HG03280 (cell line): ENCODE data around the gene TIPRL.
"Not testable (repeated sequence)": the region's sequence is repeated elsewhere in the genome, so short reads cannot be mapped to it uniquely, and the experiment has no call there.

ENCODE experiments used
- ATAC-seq: cut with Tn5 transposase; IDR thresholded peaks from one replicate; pipeline ENCODE4 v1.9.1; 2021; ENCODE audit warnings: mild to moderate bottlenecking, moderate library complexity; ENCODE audit not compliant: unreplicated experiment

TIPRL gene

GRCh38 chr1:168157638-168158037, 21.1 kb upstream of the TIPRL start:
- ATAC-seq: no peak

DNA sequence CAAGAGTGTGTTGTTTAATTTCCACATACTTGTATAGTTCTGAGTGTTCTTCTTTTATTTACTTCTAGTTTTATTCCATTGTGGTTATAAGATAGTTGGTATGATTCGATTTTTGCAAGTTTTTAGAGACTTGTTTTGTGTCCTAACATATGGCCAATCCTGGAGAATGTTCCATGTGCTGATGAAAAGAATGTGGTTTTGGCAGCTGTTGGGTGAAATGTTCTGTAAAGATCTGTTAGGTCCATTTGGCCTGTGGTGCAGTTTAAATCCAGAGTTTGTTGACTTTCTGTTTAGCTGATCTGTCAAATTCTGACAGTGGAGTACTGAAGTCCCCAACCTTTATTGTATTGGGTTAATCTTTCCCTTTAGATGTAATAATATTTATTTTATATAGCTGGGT, 19.5 kb upstream of the TIPRL start:
- ATAC-seq: no peak

DNA sequence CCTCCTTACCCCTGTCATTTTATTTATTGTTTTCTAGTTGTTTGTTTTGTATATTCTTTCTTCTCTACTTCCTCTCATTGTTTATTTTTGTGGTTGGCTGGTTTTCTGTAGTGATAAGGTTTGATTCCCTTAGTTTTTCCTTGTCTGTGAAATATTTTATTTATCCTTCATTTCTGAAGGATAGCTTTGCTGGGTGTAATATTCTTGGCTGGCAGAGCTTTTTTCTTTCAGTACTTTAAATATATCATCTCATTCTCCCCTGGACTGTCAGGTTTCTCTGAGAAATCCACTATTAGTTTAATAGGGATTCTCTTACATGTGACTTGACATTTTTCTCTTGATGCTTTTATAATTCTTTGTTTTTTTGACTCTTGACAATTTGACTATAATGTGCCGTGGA, 18.8 kb upstream of the TIPRL start:
- ATAC-seq: no peak

DNA sequence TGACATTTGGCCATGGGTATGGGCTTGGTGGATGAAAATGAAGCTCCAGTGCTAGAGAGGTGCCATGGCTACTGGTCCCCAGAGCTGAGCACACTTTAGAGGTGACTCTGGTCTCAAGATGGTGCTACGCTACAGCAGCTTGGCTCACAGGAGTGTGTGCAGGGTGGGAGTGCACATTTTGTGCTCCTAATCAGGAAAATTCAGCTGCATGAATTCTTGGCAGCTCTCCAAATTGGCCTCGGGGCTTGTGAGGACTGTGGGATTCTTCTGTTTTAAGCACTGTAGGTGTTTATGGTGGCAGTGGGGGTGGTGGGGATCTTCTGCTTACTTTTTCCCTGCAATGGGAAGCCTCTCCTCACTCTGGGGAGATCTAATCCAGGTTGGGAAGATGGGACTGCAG, 17.3 kb upstream of the TIPRL start:
- no peak for ATAC-seq

DNA sequence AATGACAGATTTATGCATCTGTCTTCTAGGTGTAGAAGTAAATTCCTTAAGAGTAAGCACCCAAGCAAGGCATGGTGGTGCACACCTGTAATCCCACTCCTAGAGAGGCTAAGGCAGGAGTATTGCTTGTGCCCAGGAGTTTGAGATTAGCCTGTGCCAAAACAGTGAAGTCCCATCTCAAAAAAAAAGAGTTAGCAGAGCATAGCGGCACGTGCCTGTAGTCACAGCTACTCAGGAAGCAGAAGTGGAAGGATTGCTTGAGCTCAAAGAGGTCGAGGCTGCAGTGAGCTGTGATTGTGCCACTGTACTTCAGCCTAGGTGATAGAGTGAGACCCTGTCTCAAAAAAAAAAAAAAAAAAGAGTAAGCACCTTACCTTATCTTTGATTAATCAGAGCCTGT, 15.1 kb upstream of the TIPRL start:
- ATAC-seq: no peak

DNA sequence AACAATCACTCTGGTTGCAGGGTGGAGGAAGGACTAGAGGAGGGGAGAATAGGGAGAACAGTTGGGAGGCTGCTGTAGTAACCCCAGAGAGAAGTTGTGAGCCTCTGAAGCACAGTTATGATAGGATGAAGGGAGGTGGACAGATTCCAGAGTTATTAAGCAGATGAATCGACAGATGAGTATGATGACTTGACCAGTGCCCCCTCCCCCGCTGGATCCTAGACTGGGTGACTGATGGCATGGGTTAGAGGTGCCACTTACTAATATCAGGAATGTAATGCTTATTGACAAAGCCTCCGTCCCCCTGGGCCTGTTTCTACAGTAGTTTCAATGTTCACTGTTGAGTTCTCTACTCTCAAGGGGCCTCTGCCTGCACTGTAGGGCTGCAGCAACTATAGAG, 14.0 kb upstream of the TIPRL start:
- ATAC-seq: no peak

- ATAC-seq: no peak
Observed at GRCh38 chr1:168167806-168168205, 11.0 kb upstream of the TIPRL start.

DNA sequence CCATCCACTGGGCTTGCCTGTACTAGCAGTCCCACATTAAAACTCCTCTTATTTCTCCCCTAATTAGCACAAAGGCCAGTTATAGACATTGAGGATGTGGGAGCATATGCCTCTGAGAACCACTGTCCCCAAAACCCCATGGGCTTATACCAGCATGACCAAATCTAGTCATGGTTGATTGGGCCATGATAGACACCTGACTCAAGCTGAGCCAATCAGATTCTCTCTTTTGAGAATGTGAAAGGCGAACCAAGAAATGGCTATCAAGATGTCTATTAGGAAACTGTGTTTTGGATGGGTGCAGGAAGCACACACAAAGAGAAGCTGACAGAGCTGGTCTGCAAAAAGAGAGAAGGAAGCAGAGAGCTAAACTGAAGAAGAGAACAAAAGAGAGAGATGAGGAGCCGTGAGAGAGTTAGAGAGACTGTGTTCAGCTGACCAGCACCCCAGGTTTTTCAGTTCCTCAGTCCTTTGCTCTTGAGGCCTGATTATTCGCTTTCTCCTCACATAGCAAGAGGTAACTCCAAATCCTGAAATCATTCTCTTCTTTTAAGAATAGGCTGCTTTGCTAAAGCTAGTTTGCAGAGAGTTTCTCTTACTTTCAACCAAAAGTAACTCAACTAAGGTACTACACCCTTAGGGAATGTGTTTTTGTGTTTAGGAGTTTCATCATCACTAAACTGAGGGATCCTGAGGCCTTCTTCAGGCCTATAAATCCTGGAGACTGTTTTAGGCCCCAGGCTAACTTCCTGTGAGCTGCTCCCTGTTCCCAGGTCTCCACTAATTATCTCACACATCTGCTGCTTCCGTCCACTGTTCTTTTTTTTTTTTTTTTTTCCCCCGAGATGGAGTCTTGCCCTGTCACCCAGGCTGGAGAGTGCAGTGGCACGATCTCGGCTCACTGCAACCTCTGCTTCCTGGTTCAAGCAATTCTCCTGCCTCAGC, 7.9 kb upstream of the TIPRL start:
- no peak for ATAC-seq

GRCh38 chr1:168172250-168172915, 6.4 kb upstream of the TIPRL start:
- ATAC-seq: no peak

GRCh38 chr1:168178227-168178637, 530 bp upstream of the TIPRL start:
- ATAC-seq: no peak

DNA sequence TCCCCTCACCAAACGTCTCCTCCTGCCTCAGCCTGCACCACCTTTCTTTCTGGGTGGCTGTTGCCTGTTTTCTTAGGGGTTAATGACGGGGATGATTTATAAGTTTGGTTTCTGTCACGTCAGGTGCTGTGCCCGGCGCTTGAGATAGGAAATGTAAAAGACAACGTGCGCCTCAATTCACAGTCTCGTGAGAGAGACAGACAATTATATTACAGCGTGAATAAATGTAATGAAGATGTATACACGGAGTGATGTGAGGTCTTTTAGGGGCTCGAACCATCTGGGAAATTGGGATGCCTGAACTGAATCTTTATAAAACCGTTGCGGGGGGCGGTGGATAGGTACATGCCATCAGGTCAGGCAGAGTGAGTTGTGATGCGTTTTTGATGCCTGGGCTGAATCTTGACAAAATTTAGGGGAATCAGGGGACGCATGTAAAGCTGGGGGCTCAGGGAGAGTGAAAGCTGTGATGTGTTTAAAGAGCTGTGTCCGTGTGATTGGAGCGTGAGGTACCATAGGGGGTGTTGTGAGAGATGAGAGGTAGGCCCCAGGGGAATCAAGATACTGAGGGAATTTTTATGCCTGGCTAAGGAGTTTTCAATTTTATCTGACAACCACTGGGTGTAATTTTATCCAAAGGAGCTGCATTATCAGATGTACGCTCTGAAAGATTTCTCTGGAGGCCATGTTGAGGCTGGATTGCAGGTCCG, 831 bp downstream of the TIPRL start:
- ATAC-seq: no peak

DNA sequence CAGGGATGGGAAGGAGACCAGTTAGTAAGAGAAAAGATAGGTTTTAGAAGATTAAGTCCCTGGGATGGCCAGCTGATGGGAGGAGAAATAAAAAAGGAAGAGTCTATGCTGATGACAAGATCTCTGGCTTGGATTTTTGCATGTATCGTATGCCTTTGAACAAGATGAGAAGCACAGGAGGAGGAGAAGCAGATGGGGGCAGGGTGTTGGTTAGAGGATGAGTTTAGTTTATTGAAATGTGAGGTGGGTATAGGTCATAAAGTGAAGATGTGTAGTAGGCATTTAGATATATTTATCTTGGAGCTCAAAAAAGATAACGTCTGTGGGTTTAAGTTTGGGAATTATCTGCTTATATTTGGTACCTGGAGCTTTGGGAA, 1.4 kb downstream of the TIPRL start:
- no peak for ATAC-seq

DNA sequence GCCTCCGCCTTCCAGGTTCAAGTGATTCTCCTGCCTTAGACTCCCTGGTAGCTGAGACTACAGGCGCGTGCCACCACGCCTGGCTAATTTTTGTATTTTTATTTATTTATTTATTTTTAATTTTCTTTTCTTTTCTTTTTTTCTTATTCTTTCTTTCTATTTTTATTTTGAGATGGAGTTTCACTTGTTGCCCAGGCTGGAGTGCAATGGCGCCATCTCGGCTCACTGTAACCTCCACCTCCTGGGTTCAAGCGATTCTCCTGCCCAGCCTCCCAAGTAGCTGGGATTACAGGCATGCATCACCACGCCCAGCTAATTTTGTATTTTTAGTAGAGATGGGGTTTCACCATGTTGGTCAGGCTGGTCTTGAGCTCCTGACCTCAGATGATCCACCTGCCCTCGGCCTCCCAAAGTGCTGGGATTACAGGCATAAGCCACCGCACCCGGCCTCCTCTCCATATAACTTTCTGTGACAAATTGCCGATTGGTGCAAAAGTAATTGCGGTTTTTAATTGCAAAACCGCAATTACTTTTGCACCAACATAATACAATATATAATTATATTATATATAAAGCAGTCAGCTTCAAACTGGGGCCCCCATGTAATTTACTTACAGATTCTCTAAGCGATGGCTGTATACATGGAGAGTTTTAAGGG, 2.4 kb downstream of the TIPRL start:
- not testable (repeated sequence) for ATAC-seq

- ATAC-seq: no peak
Observed at GRCh38 chr1:168187177-168187576, 8.4 kb downstream of the TIPRL start.

DNA sequence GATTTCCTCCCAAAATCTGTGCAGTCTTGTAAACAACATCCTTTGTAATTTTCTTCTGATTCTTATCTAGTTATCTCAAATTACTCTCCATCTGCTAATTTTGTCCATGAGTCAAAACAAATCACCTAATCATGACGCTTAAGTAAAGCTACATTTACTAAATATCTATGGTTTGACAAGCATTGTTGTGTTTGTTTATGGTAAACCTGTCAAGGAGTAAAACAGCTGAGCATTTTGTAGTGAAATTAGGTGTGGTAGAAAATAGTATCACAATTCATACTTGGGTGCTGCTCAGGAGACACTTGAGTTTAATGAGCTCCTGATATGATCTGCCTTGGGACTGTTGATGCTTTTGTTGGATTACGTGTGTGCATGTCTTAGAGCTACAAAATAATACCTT, 11.6 kb downstream of the TIPRL start:
- ATAC-seq: no peak

DNA sequence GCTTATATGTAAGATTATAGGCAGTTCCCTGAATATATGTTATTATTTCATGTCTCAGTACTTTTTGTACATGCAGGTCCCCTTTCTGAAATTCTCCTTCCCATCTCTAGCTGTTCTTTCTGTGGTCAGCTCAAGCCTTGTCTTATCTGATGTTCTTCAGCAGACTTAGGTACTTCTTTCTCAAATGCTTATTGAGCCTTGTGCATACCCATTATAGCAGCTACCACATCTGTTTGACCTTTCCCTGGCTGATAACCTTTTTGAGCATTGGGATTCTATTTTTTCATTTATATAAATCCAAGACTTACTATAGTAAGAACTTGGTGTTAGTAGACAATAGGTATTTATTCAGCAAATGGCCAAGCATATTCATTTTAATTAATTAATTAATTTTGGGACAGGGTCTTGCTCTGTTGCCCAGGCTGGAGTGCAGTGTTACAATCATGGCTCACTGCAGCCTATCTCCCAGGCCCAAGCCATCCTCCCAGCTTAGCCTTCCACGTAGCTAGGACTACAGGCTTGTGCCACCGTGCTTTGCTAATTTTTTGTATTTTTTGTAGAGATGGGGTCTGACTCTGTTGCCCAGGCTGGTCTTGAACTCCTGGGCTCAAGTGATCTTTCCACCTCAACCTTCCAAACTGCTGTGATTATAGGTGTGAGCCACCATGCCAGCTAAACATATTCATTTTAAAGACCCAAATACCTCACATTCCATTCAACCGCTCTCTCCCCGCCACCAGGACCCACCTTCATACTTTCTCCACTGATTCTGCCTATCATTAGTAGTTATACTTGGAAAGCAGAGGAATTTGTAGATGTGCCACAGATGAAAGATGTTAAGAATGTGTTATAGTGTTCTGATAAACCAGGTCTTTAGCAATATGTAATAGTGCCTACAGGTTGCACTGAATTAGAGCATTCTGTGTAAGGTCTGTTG, 16.7 kb downstream of the TIPRL start:
- no peak for ATAC-seq

DNA sequence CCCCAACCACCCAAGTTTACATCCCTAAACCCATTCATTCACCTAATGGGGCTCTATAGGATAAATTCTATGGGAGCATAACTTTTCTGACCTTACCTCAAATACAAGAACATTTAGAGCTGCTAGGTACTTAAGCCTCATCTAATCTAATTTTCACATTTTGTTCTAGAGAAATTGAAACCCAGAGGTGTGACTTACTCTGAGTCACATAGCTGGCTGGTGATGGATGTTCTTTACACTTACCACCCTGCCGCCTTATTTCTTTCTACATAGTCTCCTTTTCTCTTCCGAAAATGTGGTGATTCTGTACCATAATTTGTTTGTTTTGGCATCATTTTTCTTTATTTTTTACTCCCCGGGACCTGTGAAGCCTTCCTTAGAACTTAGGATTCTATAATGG, 20.3 kb downstream of the TIPRL start:
- ATAC-seq: no peak

DNA sequence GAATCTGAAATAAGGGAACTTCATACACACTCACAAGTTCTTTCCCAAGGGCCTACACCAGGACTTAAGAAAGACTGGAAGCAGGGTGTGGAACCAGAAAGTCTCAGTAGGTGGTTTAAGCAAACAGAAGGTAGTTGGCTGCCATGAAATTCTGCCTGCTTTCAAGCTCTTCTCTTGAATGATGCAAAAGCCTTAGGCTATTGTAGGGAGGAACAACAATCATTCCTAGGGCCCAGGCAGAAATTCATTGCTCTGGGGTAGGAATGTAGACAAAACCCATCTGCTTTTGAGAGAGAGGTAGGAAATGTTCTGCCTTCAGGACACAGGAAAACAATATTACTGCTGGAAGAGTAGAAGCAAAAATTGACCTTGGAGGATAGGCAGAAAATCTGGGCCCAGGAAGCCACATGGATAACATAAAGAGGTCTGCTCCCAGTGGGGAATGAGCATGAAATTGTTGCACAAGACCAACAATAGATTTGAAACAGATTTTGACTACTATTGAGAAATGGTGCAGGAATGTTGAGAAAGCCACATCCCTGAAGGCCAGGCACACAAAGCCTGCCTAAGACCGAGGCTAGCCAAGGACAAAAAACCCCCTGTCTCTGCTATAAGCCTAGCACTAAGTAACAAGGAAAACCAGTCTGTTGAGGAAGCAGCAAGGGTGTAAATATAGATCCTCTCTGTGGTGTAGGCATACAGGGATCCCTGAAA, 24.3 kb downstream of the TIPRL start:
- no peak for ATAC-seq

GRCh38 chr1:168206111-168206510, 27.3 kb downstream of the TIPRL start:
- no peak for ATAC-seq
